Immature natural killer cell (primary cell): Measurements from ENCODE around the gene EVI5. TPM values are rescaled to one million over a fixed set of nuclear protein-coding genes. Genes with fewer than 3 reads are reported as not detected.
A peak's percentile ranks its signal among the peaks of the same experiment; 100 is the strongest.
"Not testable (repeated sequence)": the region's sequence is repeated elsewhere in the genome, so short reads cannot be mapped to it uniquely, and the experiment has no call there.

Experiments
- DNase-seq, 3 donors: peaks; one replicate each; pipeline ENCODE4 v3.0.0; 2022; ENCODE audit warnings: mixed read lengths in 1 of 3
- H3K27ac Mint-ChIP-seq, 6 donors: one replicate each; pipeline ENCODE4 v1.8.0; 2020; ENCODE audit warnings: mixed read lengths in 6 of 6, mild to moderate bottlenecking in 5 of 6, inconsistent platforms in 4 of 6, moderate library complexity in 3 of 6
- H3K27me3 Mint-ChIP-seq, 3 donors: one replicate each; pipeline ENCODE4 v1.8.0; 2020 to 2021; ENCODE audit warnings: low read depth in 3 of 3, mild to moderate bottlenecking in 3 of 3, mixed read lengths in 3 of 3, moderate library complexity in 3 of 3, inconsistent platforms in 1 of 3
- H3K36me3 Mint-ChIP-seq, 3 donors: one replicate each; pipeline ENCODE4 v1.8.0; 2020; ENCODE audit warnings: mixed read lengths in 3 of 3, inconsistent platforms in 2 of 3, mild to moderate bottlenecking in 2 of 3
- H3K4me1 Mint-ChIP-seq, 2 donors: one replicate each; pipeline ENCODE4 v1.8.0; 2020; ENCODE audit warnings: inconsistent platforms in 2 of 2, mild to moderate bottlenecking in 2 of 2, mixed read lengths in 2 of 2, moderate library complexity in 1 of 2
- H3K4me3 Mint-ChIP-seq, 5 donors: one replicate each; pipeline ENCODE4 v1.8.0; 2020; ENCODE audit warnings: mild to moderate bottlenecking in 5 of 5, mixed read lengths in 5 of 5, inconsistent platforms in 3 of 5, moderate library complexity in 3 of 5
- H3K9me3 Mint-ChIP-seq, 6 donors: one replicate each; pipeline ENCODE4 v1.8.0; 2020; ENCODE audit warnings: mild to moderate bottlenecking in 6 of 6, mixed read lengths in 6 of 6, inconsistent platforms in 4 of 6, moderate library complexity in 3 of 6
- polyA plus RNA-seq, 3 donors: library from polyadenylated mRNA; unstranded; fragments of 300-500 nt; fragmentation: Illumina TruSeq; gene quantifications; one replicate each; pipeline ENCODE4 v1.2.3, GENCODE V29; 2021

Gene EVI5
- polyA plus RNA-seq, 3 donors from 2014 or later: 0.39 to 2.2 (median 1.7) TPM

DNA sequence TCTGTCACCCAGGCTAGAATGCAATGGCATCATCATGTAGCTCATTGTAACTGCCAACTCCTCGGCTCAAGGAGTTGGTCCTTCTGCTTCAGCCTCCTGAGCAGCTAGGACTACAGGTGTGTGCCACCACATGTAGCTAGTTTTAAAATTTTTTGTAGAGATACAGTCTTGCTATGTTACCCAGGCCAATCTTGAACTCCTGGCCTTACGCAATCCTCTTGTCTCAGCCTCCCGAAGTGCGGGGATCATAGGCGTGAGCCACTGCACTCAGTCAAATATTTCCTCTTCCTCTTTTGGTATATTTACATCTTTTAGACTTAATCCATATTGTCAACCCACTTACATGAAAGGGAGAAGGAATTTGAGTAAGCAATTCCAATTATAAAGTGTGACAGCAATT lies 121.1 kb downstream of the EVI5 start:
- H3K36me3 Mint-ChIP-seq: peaks cover 0 to 4% (median 0%) of the 10 kb centered on the region in 3 donors
- no peaks in the 10 kb centered on the region for H3K4me1 Mint-ChIP-seq
- peaks cover 0 to 3% (median 0%) of the 10 kb centered on the region in 6 donors for H3K9me3 Mint-ChIP-seq
- no peak for DNase-seq
- no peak overlapping the region for H3K27ac Mint-ChIP-seq
- no peak overlapping the region for H3K4me3 Mint-ChIP-seq
- H3K27me3 Mint-ChIP-seq: peaks cover 0 to 2% (median 2%) of the 10 kb centered on the region in 3 donors

DNA sequence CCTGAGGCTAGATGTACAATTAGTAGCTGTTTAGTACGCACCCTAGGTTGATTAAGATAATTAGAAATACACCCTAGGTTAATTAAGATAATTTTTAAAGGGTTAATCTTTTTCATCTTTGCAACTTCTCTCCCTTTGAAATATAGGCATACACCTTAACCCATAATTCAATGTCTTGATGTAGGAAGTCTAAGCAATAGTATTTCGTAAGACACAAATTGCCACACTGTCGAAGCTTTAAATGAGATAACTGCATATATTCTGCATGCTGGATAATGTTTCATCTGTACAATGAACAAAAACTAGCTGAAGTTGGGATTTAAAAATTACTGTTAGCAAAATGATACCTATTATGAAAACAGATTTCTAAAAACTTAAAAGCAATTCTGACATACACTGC lies 122.9 kb downstream of the EVI5 start:
- Mint-ChIP-seq H3K36me3 (peaks cover 0 to 4% (median 0%) of the 10 kb centered on the region in 3 donors), H3K27me3 (peaks cover 2 to 4% (median 3%) of the 10 kb centered on the region in 3 donors), H3K9me3 (peaks cover 0 to 6% (median 4%) of the 10 kb centered on the region in 6 donors), H3K4me3 (no peak overlapping the region), H3K27ac (no peak overlapping the region), H3K4me1 (no peaks in the 10 kb centered on the region)
- DNase-seq: no peak

DNA sequence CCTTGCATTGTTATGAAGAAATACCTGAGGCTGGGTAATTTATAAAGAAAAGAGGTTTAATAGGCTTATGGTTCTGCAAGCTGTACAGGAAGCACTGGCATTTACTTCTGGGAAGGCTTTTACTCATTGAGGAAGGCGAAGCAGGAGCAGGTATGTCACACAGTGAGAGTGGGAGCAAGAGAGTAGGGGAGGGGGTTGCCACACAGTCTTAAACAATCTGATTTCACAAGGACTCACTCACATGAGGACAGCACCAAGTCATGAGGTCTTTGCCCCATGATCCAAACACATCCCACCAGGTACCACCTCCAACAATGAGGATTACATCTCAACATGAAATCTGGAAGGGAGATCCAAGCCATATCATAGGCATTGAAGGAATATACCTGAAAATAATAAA lies 127.2 kb downstream of the EVI5 start:
- Mint-ChIP-seq H3K27ac (no peak overlapping the region), H3K4me1 (no peaks in the 10 kb centered on the region), H3K36me3 (peaks cover 8 to 19% (median 9%) of the 10 kb centered on the region in 3 donors), H3K9me3 (peaks cover 19 to 35% (median 29%) of the 10 kb centered on the region in 6 donors), H3K4me3 (no peak overlapping the region), H3K27me3 (peaks cover 3 to 10% (median 4%) of the 10 kb centered on the region in 3 donors)
- DNase-seq: no peak

DNA sequence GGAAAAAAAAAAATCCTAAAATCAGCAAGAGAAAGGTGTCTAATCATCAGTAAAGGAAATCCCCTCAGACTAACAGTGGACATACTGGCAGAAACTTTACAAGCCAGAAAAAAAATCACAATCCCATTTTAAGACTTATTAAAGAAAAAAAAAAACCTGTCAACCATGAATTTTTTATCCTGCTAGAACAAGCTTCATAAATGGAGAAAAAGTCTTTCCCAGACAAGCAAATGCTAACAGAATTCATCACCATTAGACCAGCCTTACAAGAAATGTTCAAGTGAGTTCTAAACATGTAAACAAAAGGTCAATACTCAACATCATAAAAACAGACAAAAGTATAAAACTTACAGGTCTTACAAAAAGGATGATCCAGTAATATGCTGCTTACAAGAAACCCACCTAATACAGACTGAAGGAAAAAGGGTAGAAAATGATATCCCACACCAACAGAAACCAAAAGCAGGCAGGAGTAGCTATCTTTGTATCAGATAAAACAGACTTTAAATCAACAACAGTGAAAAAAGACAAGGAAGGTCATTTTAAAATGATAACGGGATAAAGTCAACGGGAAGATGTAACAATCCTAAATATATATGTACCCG lies 129.6 kb downstream of the EVI5 start:
- Mint-ChIP-seq H3K36me3 (peaks cover 8 to 19% (median 9%) of the 10 kb centered on the region in 3 donors), H3K27ac (no peak overlapping the region), H3K4me3 (no peak overlapping the region), H3K27me3 (peaks cover 5 to 13% (median 6%) of the 10 kb centered on the region in 3 donors), H3K4me1 (no peaks in the 10 kb centered on the region), H3K9me3 (peaks cover 18 to 38% (median 31%) of the 10 kb centered on the region in 6 donors)
- DNase-seq: no peak

DNA sequence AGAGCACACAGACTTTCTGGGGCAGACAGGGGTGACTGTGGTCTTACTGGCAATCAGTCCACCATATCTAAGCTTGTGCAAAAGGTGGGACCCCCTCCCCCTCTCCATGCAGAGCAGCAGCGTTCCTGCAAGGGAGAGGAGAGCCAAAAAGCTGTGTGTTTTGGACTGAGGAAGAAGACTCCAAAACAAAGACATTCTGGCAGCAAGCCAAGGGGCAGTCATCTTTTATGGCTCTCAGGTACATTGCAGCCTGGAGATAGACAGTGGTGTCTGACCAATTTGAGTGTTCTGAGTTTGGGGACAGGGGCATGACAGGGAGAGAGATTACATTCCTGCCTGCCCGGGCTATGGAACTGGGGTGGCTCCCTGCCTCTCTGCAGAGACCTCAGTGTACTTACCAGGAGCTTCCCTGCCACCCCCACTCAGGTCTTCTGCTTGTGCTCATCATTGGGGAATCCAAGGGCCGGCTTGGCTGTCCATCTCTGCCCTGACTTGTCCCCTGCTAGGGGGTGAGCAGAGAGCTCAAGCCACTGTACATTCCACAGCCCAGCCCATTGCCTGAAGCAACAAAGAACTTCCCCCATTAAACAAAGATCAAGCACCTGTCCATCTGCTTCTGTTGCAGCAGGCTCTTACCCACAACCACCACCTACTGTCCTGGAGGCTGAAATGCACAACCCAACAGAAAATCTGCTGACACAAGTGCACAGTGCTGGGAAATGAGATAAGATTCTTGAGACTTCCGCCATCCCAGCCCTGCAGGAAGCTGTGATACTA lies 131.1 kb downstream of the EVI5 start:
- DNase-seq: no peak
- peaks cover 8 to 19% (median 9%) of the 10 kb centered on the region in 3 donors for H3K36me3 Mint-ChIP-seq

DNA sequence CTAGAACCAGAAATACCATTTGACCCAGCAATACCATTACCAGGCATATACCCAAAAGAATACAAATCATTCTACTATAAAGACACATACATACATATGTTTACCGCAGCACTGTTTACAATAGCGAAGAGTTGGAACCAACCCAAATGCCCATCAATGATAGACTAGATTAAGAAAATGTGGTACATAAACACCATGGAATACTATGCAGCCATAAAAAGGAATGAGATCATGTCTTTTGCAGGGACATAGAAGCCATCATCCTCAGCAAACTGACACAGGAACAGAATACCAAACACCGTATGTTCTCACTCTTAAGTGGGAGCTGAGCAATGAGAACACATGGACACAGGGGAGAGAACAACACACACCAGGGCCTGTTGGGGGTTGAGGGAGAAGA lies 144.2 kb downstream of the EVI5 start:
- H3K27ac Mint-ChIP-seq, H3K27me3 Mint-ChIP-seq, H3K9me3 Mint-ChIP-seq, DNase-seq, H3K36me3 Mint-ChIP-seq, H3K4me1 Mint-ChIP-seq, H3K4me3 Mint-ChIP-seq: not testable (repeated sequence)

More for the DNA sequence above, 131.1 kb downstream of the EVI5 start:
- H3K9me3 Mint-ChIP-seq: peaks cover 15 to 38% (median 31%) of the 10 kb centered on the region in 6 donors
- no peak overlapping the region for H3K27ac Mint-ChIP-seq
- H3K4me1 Mint-ChIP-seq: no peaks in the 10 kb centered on the region
- no peak overlapping the region for H3K4me3 Mint-ChIP-seq
- peaks cover 6 to 13% (median 7%) of the 10 kb centered on the region in 3 donors for H3K27me3 Mint-ChIP-seq

DNA sequence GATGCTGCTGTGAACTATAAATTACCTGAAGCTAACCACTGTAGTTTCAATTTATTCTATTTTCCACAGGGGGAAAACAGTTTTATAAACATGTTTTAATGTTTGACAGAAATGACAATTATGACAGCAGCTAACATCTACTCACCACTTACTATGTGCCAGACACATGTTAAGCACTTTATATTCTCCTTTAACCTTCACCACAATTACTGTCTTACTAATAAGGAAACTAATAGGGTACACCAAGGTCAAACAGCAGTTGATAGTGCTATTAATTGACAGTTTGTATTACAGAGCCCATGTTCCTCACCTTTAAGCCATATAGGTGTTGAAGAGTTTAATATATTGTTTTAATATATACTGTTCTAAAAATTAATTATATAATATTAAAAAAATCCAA lies 146.4 kb downstream of the EVI5 start:
- DNase-seq: no peak
- H3K27me3 Mint-ChIP-seq: peaks cover 0 to 4% (median 3%) of the 10 kb centered on the region in 3 donors
- no peaks in the 10 kb centered on the region for H3K36me3 Mint-ChIP-seq
- H3K9me3 Mint-ChIP-seq: peaks cover 0 to 5% (median 0%) of the 10 kb centered on the region in 6 donors
- no peaks in the 10 kb centered on the region for H3K4me1 Mint-ChIP-seq
- no peak overlapping the region for H3K4me3 Mint-ChIP-seq
- H3K27ac Mint-ChIP-seq: no peak overlapping the region

DNA sequence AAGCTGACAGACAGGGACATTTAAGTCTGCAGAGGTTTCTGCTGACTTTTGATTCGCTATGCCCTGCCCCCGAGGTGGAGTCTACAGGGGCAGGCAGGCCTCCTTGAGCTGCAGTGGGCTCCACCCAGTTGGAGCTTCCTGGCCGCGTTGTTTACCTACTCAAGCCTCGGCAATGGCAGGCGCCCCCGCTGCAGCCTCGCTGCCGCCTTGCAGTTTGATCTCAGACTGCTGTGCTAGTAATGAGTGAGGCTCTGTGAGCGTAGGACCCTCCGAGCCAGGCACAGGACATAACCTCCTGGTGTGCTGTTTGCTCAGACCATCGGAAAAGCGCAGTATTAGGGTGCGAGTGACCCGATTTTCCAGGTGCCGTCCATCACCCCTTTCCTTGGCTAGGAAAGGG lies 149.7 kb downstream of the EVI5 start:
- DNase-seq, H3K4me1 Mint-ChIP-seq, H3K36me3 Mint-ChIP-seq, H3K27ac Mint-ChIP-seq, H3K4me3 Mint-ChIP-seq, H3K27me3 Mint-ChIP-seq: not testable (repeated sequence)
- H3K9me3 Mint-ChIP-seq: peaks cover 0 to 10% (median 0%) of the 10 kb centered on the region in 6 donors

DNA sequence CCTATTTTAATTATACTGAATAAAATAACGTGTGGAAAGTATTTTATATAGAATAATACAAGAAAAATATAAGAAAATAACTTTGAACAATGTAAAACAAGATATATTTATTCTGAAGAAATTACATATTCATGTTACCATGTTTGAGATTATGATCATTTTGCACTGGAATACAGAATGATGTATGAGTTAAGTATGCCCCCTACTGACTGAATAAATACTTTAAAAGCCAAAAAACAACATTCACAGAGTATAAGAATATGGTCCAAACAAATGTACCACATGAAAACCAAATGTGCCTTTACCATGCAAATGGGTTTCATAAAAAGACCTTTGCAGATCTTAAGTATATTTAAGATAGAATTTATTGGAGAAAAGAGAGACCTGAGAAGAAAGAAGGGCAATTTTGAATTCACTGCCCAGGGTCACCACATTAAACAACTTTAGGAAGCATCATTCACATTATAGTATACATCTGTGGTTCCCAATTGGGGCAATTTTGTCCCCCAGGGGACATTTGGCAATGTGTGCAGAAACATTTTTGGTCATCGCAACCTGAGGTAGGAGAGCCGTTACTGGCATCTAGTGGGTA lies 161.6 kb downstream of the EVI5 start:
- Mint-ChIP-seq H3K27me3 (peaks cover 0 to 4% (median 2%) of the 10 kb centered on the region in 3 donors), H3K36me3 (no peaks in the 10 kb centered on the region), H3K27ac (no peak overlapping the region), H3K4me1 (no peaks in the 10 kb centered on the region), H3K9me3 (no peaks in the 10 kb centered on the region), H3K4me3 (no peak overlapping the region)
- DNase-seq: peak; percentile 8 to 29 (median 22)

DNA sequence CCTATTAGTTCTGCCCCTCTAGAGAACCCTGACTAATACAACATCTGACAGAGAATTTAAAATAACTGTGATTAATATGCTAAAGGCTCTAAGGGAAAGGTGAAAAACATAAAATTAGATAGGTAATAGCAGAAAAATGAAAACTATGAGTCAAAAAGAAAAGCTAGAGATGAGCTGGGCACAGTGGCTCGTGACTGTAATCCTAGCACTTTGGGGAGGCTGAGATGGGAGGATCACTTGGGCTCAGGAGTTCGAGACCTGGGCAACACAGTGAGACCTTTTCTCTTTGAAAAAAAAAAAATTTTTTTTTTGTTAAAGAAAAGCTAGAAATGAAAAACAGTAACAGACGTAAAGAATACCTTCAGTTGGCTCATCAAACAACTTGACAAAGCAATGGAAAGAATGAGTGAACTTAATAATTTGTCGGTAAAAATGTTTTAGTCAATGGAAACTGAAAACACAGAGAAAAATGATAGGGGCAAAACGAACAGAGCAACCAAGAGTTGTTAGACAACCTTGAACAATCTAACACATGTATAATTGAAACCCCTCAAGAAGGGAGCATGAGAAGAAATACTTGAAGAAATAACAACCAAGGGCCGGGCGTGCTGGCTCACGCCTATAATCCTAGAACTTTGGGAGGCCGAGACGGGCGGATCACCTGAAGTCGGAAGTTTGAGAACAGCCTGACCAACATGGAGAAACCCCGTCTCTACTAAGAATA lies 165.3 kb downstream of the EVI5 start:
- Mint-ChIP-seq H3K4me3 (no peak overlapping the region), H3K9me3 (no peaks in the 10 kb centered on the region), H3K27ac (no peak overlapping the region), H3K27me3 (peaks cover 0 to 2% (median 2%) of the 10 kb centered on the region in 3 donors), H3K36me3 (no peaks in the 10 kb centered on the region), H3K4me1 (no peaks in the 10 kb centered on the region)
- DNase-seq: no peak

DNA sequence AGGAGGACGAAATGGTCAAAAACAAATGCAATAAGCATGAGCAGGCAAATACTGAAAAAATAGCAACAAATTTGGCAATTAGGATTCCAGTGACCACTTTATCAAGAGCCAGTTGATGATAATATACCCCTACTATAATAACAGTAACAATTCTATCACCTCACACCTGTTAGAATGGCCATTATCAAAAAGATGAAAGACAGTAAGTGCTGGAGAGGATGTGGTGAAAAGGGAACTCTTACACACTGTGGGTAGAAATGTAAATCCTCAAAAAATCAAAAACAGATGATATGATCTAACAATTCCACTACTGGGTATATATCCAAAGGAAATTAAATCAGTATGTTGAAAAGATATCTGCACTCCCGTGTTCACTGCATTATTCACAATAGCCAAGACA lies 183.9 kb downstream of the EVI5 start:
- DNase-seq: no peak
- Mint-ChIP-seq H3K9me3 (peaks cover 0 to 1% (median 0%) of the 10 kb centered on the region in 6 donors), H3K4me3 (no peak overlapping the region), H3K36me3 (no peaks in the 10 kb centered on the region), H3K27ac (no peak overlapping the region), H3K27me3 (peaks cover 0 to 3% (median 2%) of the 10 kb centered on the region in 3 donors), H3K4me1 (peaks cover 0 to 1% of the 10 kb centered on the region in 2 donors)

DNA sequence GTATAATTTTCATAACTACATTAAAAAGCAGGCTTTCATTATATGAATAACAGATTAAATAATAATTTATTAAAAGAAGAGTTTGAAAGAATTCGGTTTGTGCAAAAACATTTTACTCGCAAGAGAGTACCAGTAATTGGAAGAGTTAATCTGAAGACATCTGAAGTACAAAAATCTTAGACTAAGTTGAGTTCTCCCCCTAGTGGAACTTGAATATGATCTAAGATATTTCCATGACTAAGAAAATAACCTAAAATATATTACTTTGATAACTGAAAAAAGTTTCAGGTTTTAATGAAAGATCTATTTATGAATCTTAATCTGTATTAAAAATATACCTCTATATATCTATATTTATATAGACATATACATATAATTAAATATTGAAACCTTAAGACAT lies 185.7 kb downstream of the EVI5 start:
- peaks cover 0 to 1% of the 10 kb centered on the region in 2 donors for H3K4me1 Mint-ChIP-seq
- H3K9me3 Mint-ChIP-seq: peaks cover 0 to 1% (median 0%) of the 10 kb centered on the region in 6 donors
- DNase-seq: peak; percentile 22 to 44 (median 32)
- H3K27ac Mint-ChIP-seq: no peak overlapping the region
- no peaks in the 10 kb centered on the region for H3K36me3 Mint-ChIP-seq
- H3K4me3 Mint-ChIP-seq: no peak overlapping the region
- H3K27me3 Mint-ChIP-seq: peaks cover 0 to 2% (median 0%) of the 10 kb centered on the region in 3 donors

DNA sequence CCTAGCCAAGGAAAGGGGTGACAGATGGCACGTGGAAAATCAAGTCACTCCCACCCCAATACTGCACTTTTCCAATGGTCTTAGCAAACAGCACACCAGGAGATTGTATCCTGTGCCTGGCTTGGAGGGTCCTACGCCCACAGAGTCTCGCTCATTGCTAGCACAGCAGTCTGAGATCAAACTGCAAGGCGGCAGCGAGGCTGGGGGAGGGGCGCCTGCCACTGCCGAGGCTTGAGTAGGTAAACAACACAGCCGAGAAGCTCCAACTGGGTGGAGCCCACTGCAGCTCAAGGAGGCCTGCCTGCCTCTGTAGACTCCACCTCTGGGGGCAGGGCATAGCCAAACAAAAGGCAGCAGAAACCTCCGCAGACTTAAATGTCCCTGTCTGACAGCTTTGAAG lies 195.5 kb downstream of the EVI5 start:
- H3K4me3 Mint-ChIP-seq, H3K9me3 Mint-ChIP-seq, H3K27me3 Mint-ChIP-seq, DNase-seq, H3K27ac Mint-ChIP-seq, H3K36me3 Mint-ChIP-seq: not testable (repeated sequence)
- H3K4me1 Mint-ChIP-seq: peaks cover 4 to 13% of the 10 kb centered on the region in 2 donors
